K562 (cell line): ENCODE data around the gene C1orf21. TPM values are rescaled to one million over a fixed set of nuclear protein-coding genes. Genes with fewer than 3 reads are reported as not detected.

Source experiments
- ATAC-seq: fragments of 200-7000 bp; cut with Tn5 transposase; 3 replicates; pipeline ENCODE4 v1.9.1; 2020; ENCODE audit warnings: moderate library complexity
- BruUV-seq: library from RNA; stranded (reverse); fragments of 400-500 nt; replicated peaks from 2 replicates; lab custom pipeline; 2021; lab: Mats Ljungman, UMichigan
- CTCF ChIA-PET: fragments of 300-600 bp; formaldehyde crosslinking; extraction: SDS; loops from one replicate; lab custom pipeline; 2021; ENCODE audit warnings: low intra/inter-chr PET ratio; lab: Yijun Ruan, JAX
- POLR2A ChIA-PET: fragments of 300-600, 350-650 bp; sonication (Branson Sonifier 250); formaldehyde crosslinking; extraction: SDS; loops from one replicate; lab custom pipeline; 2021; ENCODE audit warnings: antibody characterized with exemption, inconsistent platforms; lab: Yijun Ruan, JAX
- DNase-seq, 4 experiments: peaks; one replicate each; pipeline versions ENCODE4 v3.0.0 to v3.0.0-alpha.2; 2011 to 2018; ENCODE audit warnings: low spot score in 3 of 4, mixed read lengths in 3 of 4; ENCODE audit errors: extremely low read depth in 1 of 4
- FAIRE-seq: peaks from 2 replicates; lab custom pipeline; 2011; peaks lifted over from hg19 to GRCh38; lab: Jason Lieb, UNC
- H2AFZ ChIP-seq: 2 replicates; pipeline ENCODE4 v1.6.0; 2011; ENCODE audit warnings: low read depth, low read length, control low read depth, inconsistent platforms
- H3K27ac ChIP-seq: fragments of 200-600 bp; 3 replicates; pipeline ENCODE4 v1.8.0; 2011; ENCODE audit warnings: low read depth, mild to moderate bottlenecking, control low read depth, inconsistent platforms, low read length, moderate library complexity, mixed read lengths; ENCODE audit errors: extremely low read depth
- H3K27me3 ChIP-seq, 2 experiments: fragments of 300-600 bp in 1 of 2; 2 replicates in 1 of 2; 3 replicates in 1 of 2; pipeline versions ENCODE4 v1.6.0 to v1.8.0; 2011; ENCODE audit warnings: inconsistent platforms in 2 of 2, low read length in 2 of 2, mild to moderate bottlenecking in 1 of 2, mixed read lengths in 1 of 2, moderate library complexity in 1 of 2; ENCODE audit not compliant: control insufficient read depth in 2 of 2, insufficient read depth in 2 of 2
- H3K36me3 ChIP-seq: fragments of 300-600 bp; 3 replicates; pipeline ENCODE4 v1.8.0; 2011; ENCODE audit warnings: mild to moderate bottlenecking, low read length, inconsistent platforms; ENCODE audit not compliant: control insufficient read depth, insufficient read depth
- H3K4me1 ChIP-seq, 2 experiments: fragments of 200-600 bp in 1 of 2; replicated peaks in 1 of 2; 2 replicates in 1 of 2; 3 replicates in 1 of 2; pipeline versions ENCODE4 v1.5.1 to v1.8.0; 2011; ENCODE audit warnings: inconsistent platforms in 2 of 2, low read length in 2 of 2, mild to moderate bottlenecking in 1 of 2, mixed read lengths in 1 of 2, moderate library complexity in 1 of 2; ENCODE audit not compliant: control insufficient read depth in 2 of 2, insufficient read depth in 2 of 2
- H3K4me2 ChIP-seq: 2 replicates; pipeline ENCODE4 v1.6.1; 2011; ENCODE audit warnings: low read length, control low read depth, inconsistent platforms, mixed read lengths; ENCODE audit not compliant: insufficient read depth
- H3K4me3 ChIP-seq: fragments of 200-600 bp; sonication (generic), shearing (Covaris generic); 2 replicates; pipeline ENCODE4 v1.5.1; 2016; ENCODE audit warnings: control low read depth, inconsistent platforms
- H3K79me2 ChIP-seq: fragments of 200-600 bp; 3 replicates; pipeline ENCODE4 v1.8.0; 2011; ENCODE audit warnings: low read length, inconsistent platforms; ENCODE audit not compliant: control insufficient read depth, insufficient read depth
- H3K9ac ChIP-seq, 2 experiments: 2 replicates each; pipeline versions ENCODE4 v1.6.0 to v1.6.1; 2011; ENCODE audit warnings: low read depth in 2 of 2, low read length in 2 of 2, control low read depth in 1 of 2, inconsistent platforms in 1 of 2, mild to moderate bottlenecking in 1 of 2, mixed read lengths in 1 of 2; ENCODE audit not compliant: insufficient read depth in 1 of 2
- H3K9me1 ChIP-seq: one replicate; pipeline ENCODE4 v1.6.0; 2011; ENCODE audit warnings: inconsistent platforms, mild to moderate bottlenecking, low read length, moderate library complexity; ENCODE audit not compliant: control insufficient read depth, insufficient read depth
- H3K9me3 ChIP-seq: replicated peaks from 2 replicates; pipeline ENCODE4 v1.5.1; 2011; ENCODE audit warnings: low read depth, low read length, inconsistent platforms; ENCODE audit not compliant: control insufficient read depth, insufficient read depth
- H4K20me1 ChIP-seq: replicated peaks from 2 replicates; pipeline ENCODE4 v1.6.1; 2011; ENCODE audit warnings: low read length, inconsistent platforms, mixed read lengths; ENCODE audit not compliant: control insufficient read depth, insufficient read depth
- AFF1 ChIP-seq, 2 experiments: fragments of 450-650 bp; IDR thresholded peaks; 2 replicates each; pipeline ENCODE4 v1.6.1; 2018; ENCODE audit warnings: mild to moderate bottlenecking in 2 of 2, low read depth in 1 of 2; ENCODE audit not compliant: partially characterized antibody in 2 of 2
- CEBPZ ChIP-seq: fragments of 150-350 bp; IDR thresholded peaks from 2 replicates; pipeline ENCODE4 v1.6.1; 2014; ENCODE audit warnings: low read depth, mild to moderate bottlenecking, low read length, borderline replicate concordance
- HSF4 ChIP-seq: fragments of 250-450 bp; sonication (Bioruptor Pico); IDR thresholded peaks from 2 replicates; pipeline ENCODE4 v2.1.2; 2022; ENCODE audit warnings: mild to moderate bottlenecking, moderate library complexity, borderline replicate concordance
- IRF1 ChIP-seq: sonication (generic); formaldehyde crosslinking; IDR thresholded peaks from 2 replicates; pipeline ENCODE4 v1.8.0; 2022; ENCODE audit warnings: missing genetic modification reagents, mild to moderate bottlenecking, borderline replicate concordance
- MAZ ChIP-seq, 2 experiments: fragments of 450-650 bp in 1 of 2; sonication (generic) in 1 of 2; formaldehyde crosslinking; IDR thresholded peaks in 1 of 2; conservative IDR thresholded peaks in 1 of 2; 2 replicates each; pipeline versions ENCODE4 v1.4.0 to v1.5.0; 2020; ENCODE audit warnings: mild to moderate bottlenecking in 1 of 2, missing genetic modification reagents in 1 of 2
- NCOA4 ChIP-seq: fragments of 450-650 bp; IDR thresholded peaks from 2 replicates; pipeline ENCODE4 v1.6.1; 2018; ENCODE audit warnings: mild to moderate bottlenecking; ENCODE audit not compliant: partially characterized antibody
- PCBP2 ChIP-seq: fragments of 200-400 bp; formaldehyde crosslinking; IDR thresholded peaks from 2 replicates; pipeline ENCODE4 v1.6.1; 2018; ENCODE audit warnings: low read length, low read depth, mild to moderate bottlenecking, moderate library complexity; ENCODE audit not compliant: poor library complexity, severe bottlenecking
- POLR2AphosphoS5 ChIP-seq: IDR thresholded peaks from 2 replicates; pipeline ENCODE4 v1.6.1; 2011; ENCODE audit warnings: mild to moderate bottlenecking, low read depth, low read length, moderate library complexity; ENCODE audit not compliant: control insufficient read depth, insufficient read depth
- RAD51 ChIP-seq: fragments of 450-650 bp; IDR thresholded peaks from 2 replicates; pipeline ENCODE4 v1.7.1; 2016; ENCODE audit warnings: low read depth, mild to moderate bottlenecking, borderline replicate concordance
- SRSF9 ChIP-seq: fragments of 200-400 bp; formaldehyde crosslinking; IDR thresholded peaks from 2 replicates; pipeline ENCODE4 v1.6.1; 2017; ENCODE audit warnings: low read depth, low read length, borderline replicate concordance
- ZFP30 ChIP-seq: fragments of 250-450 bp; sonication (Bioruptor Pico); IDR thresholded peaks from 2 replicates; pipeline ENCODE4 v1.8.0; 2022; ENCODE audit warnings: moderate library complexity, mild to moderate bottlenecking, inconsistent platforms, borderline replicate concordance
- ZNF311 ChIP-seq: fragments of 250-450 bp; sonication (Bioruptor Pico); IDR thresholded peaks from 2 replicates; pipeline ENCODE4 v1.4.0; 2020; ENCODE audit warnings: mild to moderate bottlenecking, moderate library complexity
- WGBS: fragments of 100-300 bp; shearing (Covaris generic); methylation state at CpG from one replicate; pipeline ENCODE4 v1.1.6; 2016; ENCODE audit warnings: low coverage, mixed read lengths; ENCODE audit not compliant: insufficient coverage; ENCODE audit errors: missing lambda C conversion rate; 5-methylcytosine and 5-hydroxymethylcytosine counted together
- in situ Hi-C: fragments of 300-500 bp; cut with MboI; formaldehyde crosslinking; loops from 4 replicates; pipeline ENCODE4 v1.15.0; 2018; ENCODE audit warnings: inconsistent platforms, mixed read lengths
- intact Hi-C: fragments of 100-400 bp; cut with micrococcal nuclease; formaldehyde crosslinking; loops from 2 replicates; pipeline ENCODE4 v1.14.2; 2022
- polyA plus RNA-seq, 8 experiments: library from polyadenylated mRNA; depleted of rRNA in 4 of 8; stranded (reverse) in 5 of 8; unstranded in 3 of 8; fragments of >200 nt; fragmentation: Nextera tagmentation in 2 of 8; fragmentation: Illumina TruSeq in 1 of 8; extraction: Ambion mirVana in 2 of 8; extraction: Trizol in 1 of 8; gene quantifications; 2 replicates each; pipeline versions ENCODE4 v1.2.1 to v1.2.3, GENCODE V29; 2011 to 2014; ENCODE audit warnings: inconsistent platforms in 1 of 8, missing spikeins in 1 of 8
- total RNA-seq, 7 experiments: library from RNA; depleted of rRNA in 6 of 7; stranded (reverse); fragments of >200 nt in 6 of 7; fragmentation: Illumina TruSeq in 2 of 7; extraction: Trizol in 2 of 7; gene quantifications; 2 replicates each; pipeline versions ENCODE4 v1.2.1 to v1.2.3, GENCODE V29; 2011 to 2021; ENCODE audit warnings: low replicate concordance in 1 of 7

The C1orf21 gene
- total and polyA plus RNA-seq, 9 of the 15 experiments (the other 6 are each of a cell fraction or from before 2014, with no cell fraction given) = under 0.01 to 0.31 (median 0.07) TPM

- ChIA-PET POLR2A (no interaction called here), CTCF (no interaction called here)
- Histone ChIP-seq H3K4me2 (no peak overlapping the region), H3K9ac (no peak overlapping the region), H3K79me2 (no peaks in the 10 kb centered on the region), H3K9me1 (no peaks in the 10 kb centered on the region), H3K4me1 (no peaks in the 10 kb centered on the region), H4K20me1 (no peaks in the 10 kb centered on the region), H3K4me3 (no peak overlapping the region), H3K27ac (no peak overlapping the region), H3K27me3 (peaks cover 8 to 16% of the 10 kb centered on the region in 2 experiments; a peak in 4 of 5 replicates), H3K36me3 (no peaks in the 10 kb centered on the region), H2AFZ (no peak overlapping the region), H3K9me3 (no peaks in the 10 kb centered on the region)
- DNase-seq (no peak), ATAC-seq (no peak), FAIRE-seq (no peak)
- intact Hi-C loops = loop anchor here (5.0 to 10.0 kb wide), 2 partner anchors 100 to 493 kb away; no protein-coding TSS in a partner anchor
- 0% methylated on average over 2 of the region's 2 CpGs for WGBS
- in situ Hi-C loops = no loop called here
- BruUV-seq = no TSS peak
- TF ChIP-seq CEBPZ = no peak
- TF ChIP-seq NCOA4 = no peak
- TF ChIP-seq IRF1 (CRISPR knock-in tag) = no peak
- no peak for TF ChIP-seq AFF1 (IDR thresholded peaks at IDR 0.05; ENCODE audit: low read depth in 1 of 2, partially characterized antibody in 2 of 2)
- TF ChIP-seq SRSF9 = no peak
- TF ChIP-seq ZNF311 (CRISPR knock-in tag) = no peak
- TF ChIP-seq MAZ (CRISPR knock-in tag; conservative IDR thresholded peaks at IDR 0.05 in 1 of 2, IDR thresholded peaks at IDR 0.05 in 1 of 2) = no peak
- no peak for TF ChIP-seq RAD51
- TF ChIP-seq ZFP30 (CRISPR knock-in tag) = no peak
- TF ChIP-seq POLR2AphosphoS5 = no peak
- TF ChIP-seq HSF4 (CRISPR knock-in tag) = no peak
- no peak for TF ChIP-seq PCBP2
Measured at GRCh38 chr1:184567637-184568036, 180.8 kb downstream of the C1orf21 start.
